Natural killer cell (primary cell): ENCODE results near the gene PRKAR1B. TPM values are rescaled to one million over a fixed set of nuclear protein-coding genes. Genes with fewer than 3 reads are reported as not detected.
"Not testable (repeated sequence)": the region's sequence is repeated elsewhere in the genome, so short reads cannot be mapped to it uniquely, and the experiment has no call there.

ENCODE experiments used
- ATAC-seq, 3 donors: fragments of 150-1000 bp in 2 of 3; fragments of 200-7000 bp in 1 of 3; cut with Tn5 transposase; 1 replicate in 1 of 3; 2 replicates in 2 of 3; pipeline ENCODE4 v1.10.0; 2021; ENCODE audit warnings: mild to moderate bottlenecking in 2 of 3, moderate library complexity in 2 of 3
- DNase-seq, 2 donors: peaks; one replicate each; pipeline versions ENCODE4 v3.0.0 to v3.0.0-alpha.2; 2013 to 2021; ENCODE audit warnings: mixed read lengths in 1 of 2
- H3K27ac ChIP-seq: one replicate; pipeline ENCODE4 v1.5.1; 2013; ENCODE audit warnings: mild to moderate bottlenecking, low read length
- H3K27me3 ChIP-seq: one replicate; pipeline ENCODE4 v1.6.1; 2013; ENCODE audit warnings: low read length; ENCODE audit not compliant: control insufficient read depth, insufficient read depth
- H3K36me3 ChIP-seq: one replicate; pipeline ENCODE4 v1.6.1; 2013; ENCODE audit warnings: low read length; ENCODE audit not compliant: control insufficient read depth, insufficient read depth
- H3K4me1 ChIP-seq: one replicate; pipeline ENCODE4 v1.6.1; 2013; ENCODE audit warnings: low read length; ENCODE audit not compliant: control insufficient read depth, insufficient read depth
- H3K4me3 ChIP-seq: one replicate; pipeline ENCODE4 v1.5.1; 2013; ENCODE audit warnings: low read length
- H3K9me3 ChIP-seq: one replicate; pipeline ENCODE4 v1.6.1; 2013; ENCODE audit warnings: low read length; ENCODE audit not compliant: control insufficient read depth, insufficient read depth
- H3K27ac Mint-ChIP-seq, 2 donors: one replicate each; pipeline ENCODE4 v1.8.0; 2022; ENCODE audit warnings: mild to moderate bottlenecking in 2 of 2, mixed read lengths in 2 of 2, moderate library complexity in 1 of 2
- H3K27me3 Mint-ChIP-seq, 2 donors: one replicate each; pipeline ENCODE4 v1.8.0; 2022; ENCODE audit warnings: low read depth in 2 of 2, mixed read lengths in 2 of 2
- H3K36me3 Mint-ChIP-seq: one replicate; pipeline ENCODE4 v1.8.0; 2022; ENCODE audit warnings: mixed read lengths
- H3K4me1 Mint-ChIP-seq, 2 donors: one replicate each; pipeline ENCODE4 v1.8.0; 2022; ENCODE audit warnings: mixed read lengths in 2 of 2
- H3K4me3 Mint-ChIP-seq: one replicate; pipeline ENCODE4 v1.8.0; 2022; ENCODE audit warnings: mild to moderate bottlenecking, moderate library complexity, mixed read lengths
- H3K9me3 Mint-ChIP-seq, 2 donors: one replicate each; pipeline ENCODE4 v1.8.0; 2022; ENCODE audit warnings: mixed read lengths in 2 of 2
- CTCF ChIP-seq: fragments of 200-600 bp; IDR thresholded peaks from one replicate; pipeline ENCODE4 v1.8.0; 2022; ENCODE audit warnings: antibody characterized with exemption
- WGBS: methylation state at CpG from one replicate; pipeline ENCODE4 v1.1.7; 2013; ENCODE audit warnings: missing lambda C conversion rate; ENCODE audit not compliant: insufficient coverage; 5-methylcytosine and 5-hydroxymethylcytosine counted together
- intact Hi-C: fragments of 100-400 bp; cut with micrococcal nuclease; formaldehyde crosslinking; loops from one replicate; pipeline ENCODE4 v1.14.2; 2022
- total RNA-seq, 4 donors: library from RNA; stranded (reverse); fragments of 120-200 nt in 1 of 4; gene quantifications; one replicate each; pipeline versions ENCODE4 v1.2.3 to v1.2.4, GENCODE V29; 2013 to 2022

Gene PRKAR1B
- total RNA-seq, 3 donors from 2014 or later (not counting 1 experiment from before 2014, with no cell fraction given), result 2.4 to 3.8 (median 3.0) TPM

- ATAC-seq (no peak), DNase-seq (no peak)
- H3K9me3 ChIP-seq, result no peaks in the 10 kb centered on the region
- intact Hi-C loops, result no loop called here
- Mint-ChIP-seq H3K4me3 (no peak overlapping the region), H3K27ac (no peak overlapping the region), H3K4me1 (no peaks in the 10 kb centered on the region), H3K36me3 (no peaks in the 10 kb centered on the region), H3K27me3 (no peaks in the 10 kb centered on the region), H3K9me3 (no peaks in the 10 kb centered on the region)
- WGBS, result 95% methylated on average over 49 of the region's 49 CpGs
- TF ChIP-seq CTCF, result no peak
- H3K27ac ChIP-seq, result no peak overlapping the region
- H3K27me3 ChIP-seq, result no peaks in the 10 kb centered on the region
- H3K4me3 ChIP-seq, result no peak overlapping the region
- peaks cover 24% of the 10 kb centered on the region for H3K36me3 ChIP-seq
- no peaks in the 10 kb centered on the region for H3K4me1 ChIP-seq
Observed at GRCh38 chr7:754531-755412, 27.7 kb upstream of the PRKAR1B start.

- Mint-ChIP-seq H3K4me1 (no peaks in the 10 kb centered on the region), H3K27ac (no peak overlapping the region), H3K9me3 (no peaks in the 10 kb centered on the region), H3K27me3 (no peaks in the 10 kb centered on the region), H3K4me3 (no peak overlapping the region), H3K36me3 (no peaks in the 10 kb centered on the region)
- TF ChIP-seq CTCF, result no peak
- intact Hi-C loops, result no loop called here
- H3K36me3 ChIP-seq, result peaks cover 24% of the 10 kb centered on the region
- no peaks in the 10 kb centered on the region for H3K27me3 ChIP-seq
- WGBS, result 97% methylated on average over 17 of the region's 17 CpGs
- no peak for DNase-seq
- no peak overlapping the region for H3K4me3 ChIP-seq
- no peaks in the 10 kb centered on the region for H3K4me1 ChIP-seq
- no peak overlapping the region for H3K27ac ChIP-seq
- H3K9me3 ChIP-seq, result no peaks in the 10 kb centered on the region
- ATAC-seq, result no peak
Observed at GRCh38 chr7:753190-753589, 26.1 kb upstream of the PRKAR1B start.

- H3K4me1 Mint-ChIP-seq, H3K4me3 ChIP-seq, H3K27me3 ChIP-seq, H3K4me3 Mint-ChIP-seq, H3K9me3 ChIP-seq, H3K27ac ChIP-seq, H3K27me3 Mint-ChIP-seq, H3K36me3 Mint-ChIP-seq, H3K27ac Mint-ChIP-seq, ATAC-seq, DNase-seq, H3K4me1 ChIP-seq, H3K9me3 Mint-ChIP-seq, intact Hi-C loops: not testable (repeated sequence)
- H3K36me3 ChIP-seq, result peaks cover 16% of the 10 kb centered on the region
- WGBS, result 90% methylated on average over 33 of the region's 33 CpGs
Observed at GRCh38 chr7:752256-752655, 25.2 kb upstream of the PRKAR1B start.

GRCh38 chr7:751826-752225 lies 24.7 kb upstream of the PRKAR1B start:
- no peak overlapping the region for H3K4me3 Mint-ChIP-seq
- H3K27ac Mint-ChIP-seq, result no peak overlapping the region
- 90% methylated on average over 15 of the region's 15 CpGs for WGBS
- Histone ChIP-seq H3K4me3 (no peak overlapping the region), H3K4me1 (no peaks in the 10 kb centered on the region), H3K9me3 (no peaks in the 10 kb centered on the region), H3K27ac (no peak overlapping the region), H3K27me3 (no peaks in the 10 kb centered on the region), H3K36me3 (peaks cover 13% of the 10 kb centered on the region)
- TF ChIP-seq CTCF, result no peak
- no peaks in the 10 kb centered on the region for H3K4me1 Mint-ChIP-seq
- H3K27me3 Mint-ChIP-seq, result no peaks in the 10 kb centered on the region
- DNase-seq (no peak), ATAC-seq (no peak)
- H3K36me3 Mint-ChIP-seq, result no peaks in the 10 kb centered on the region
- no peaks in the 10 kb centered on the region for H3K9me3 Mint-ChIP-seq
- intact Hi-C loops, result no loop called here
